Activated naive CD4-positive, alpha-beta T cell treated with anti-CD3 and anti-CD28 coated beads, Interleukin-2, amount 50 U/mL, for 16 hours (primary cell): ENCODE results near the gene TLR9.
A peak's percentile ranks its signal among the peaks of the same experiment; 100 is the strongest.

Experiments
- DNase-seq: peaks from one replicate; pipeline ENCODE4 v3.0.0-alpha.2; 2020

The TLR9 gene

DNA sequence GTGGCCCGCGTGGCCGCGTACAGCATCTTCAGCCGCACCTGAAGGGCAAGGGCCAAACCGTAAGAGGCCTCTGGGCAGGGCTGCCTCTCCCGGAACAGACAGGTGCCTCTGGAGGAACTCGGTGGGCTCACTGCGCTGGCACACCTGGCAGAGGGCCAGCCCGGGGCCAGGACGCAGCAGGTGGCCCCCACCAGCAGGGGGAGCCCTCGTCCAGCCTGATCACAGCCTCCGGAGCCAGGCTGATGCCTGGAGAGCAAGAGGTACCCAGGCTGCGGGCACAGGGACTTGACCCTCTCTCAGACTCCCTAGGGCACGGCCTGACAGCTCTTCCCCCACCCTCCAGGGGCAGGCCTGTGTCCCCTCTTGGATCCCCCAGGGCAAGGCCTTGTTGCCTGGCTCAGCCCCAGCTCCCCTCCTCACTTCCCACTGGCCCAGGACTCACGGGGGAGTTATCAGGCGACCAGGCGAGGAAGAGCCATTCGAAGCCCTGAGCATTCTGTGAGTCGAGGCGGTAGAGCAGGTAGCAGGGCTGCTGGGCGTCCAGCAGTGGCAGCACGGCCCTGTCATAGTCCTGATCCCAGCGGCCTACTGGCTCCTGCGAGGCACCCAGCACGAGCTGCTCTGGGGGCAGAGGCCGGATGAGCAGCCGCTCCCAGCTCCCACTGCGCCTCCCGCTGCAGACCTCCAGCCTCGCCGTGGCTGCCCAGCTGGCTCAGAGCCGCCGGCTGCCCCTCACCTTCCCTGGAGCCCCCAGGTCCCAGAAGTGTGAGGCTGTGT is 6.2 kb upstream of the TLR9 start:
- DNase-seq, result peak; percentile 90

DNA sequence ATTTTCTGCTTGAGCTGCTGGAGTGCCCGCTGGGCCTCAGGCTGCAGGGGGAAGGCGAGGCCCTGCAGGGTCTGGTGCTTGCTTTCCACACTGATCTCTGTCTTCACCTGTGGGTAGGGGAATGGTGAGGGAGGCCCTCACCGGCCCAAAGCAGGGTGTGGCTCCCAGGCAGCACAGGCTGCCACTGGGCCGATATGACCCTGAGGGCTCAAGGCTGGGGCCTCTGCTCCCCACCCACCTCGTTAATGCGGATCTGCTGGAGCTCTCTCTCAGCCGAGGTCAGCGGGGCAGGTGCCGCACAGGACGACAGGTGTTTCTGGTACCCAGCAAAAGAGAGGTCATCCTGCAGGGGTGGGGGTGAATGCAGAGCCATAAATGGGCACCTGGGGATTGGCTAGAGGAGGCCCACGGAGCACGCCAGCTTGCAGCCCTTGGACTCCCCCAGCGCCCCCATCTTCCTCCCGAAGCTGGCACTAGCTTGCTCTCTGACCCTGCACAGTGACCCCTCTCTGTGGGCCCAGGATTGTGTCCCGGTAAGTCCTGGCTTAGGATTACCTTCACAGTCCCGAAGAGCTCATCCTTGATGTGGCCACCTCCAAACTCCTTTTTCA is 5.5 kb upstream of the TLR9 start:
- DNase-seq, result no peak

DNA sequence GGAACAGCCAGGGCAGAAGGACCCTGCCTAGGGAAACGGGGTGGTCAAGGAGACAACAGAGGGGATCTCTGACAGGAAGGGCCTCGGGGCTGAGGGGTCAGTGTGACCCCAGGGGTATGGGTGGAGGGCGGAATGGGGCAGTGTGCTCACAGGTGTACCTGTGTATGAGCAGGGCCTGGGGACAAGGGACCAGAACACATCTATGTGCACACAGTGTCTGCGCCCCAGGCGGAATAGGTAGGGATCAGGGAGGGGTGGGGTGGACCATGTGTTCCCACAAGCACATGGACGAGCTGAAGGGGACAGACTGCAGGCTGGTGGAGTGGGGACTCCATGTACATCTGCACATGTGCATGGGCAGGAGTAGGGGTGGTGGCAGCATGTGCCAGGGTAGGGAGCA is 5.0 kb upstream of the TLR9 start:
- no peak for DNase-seq

DNA sequence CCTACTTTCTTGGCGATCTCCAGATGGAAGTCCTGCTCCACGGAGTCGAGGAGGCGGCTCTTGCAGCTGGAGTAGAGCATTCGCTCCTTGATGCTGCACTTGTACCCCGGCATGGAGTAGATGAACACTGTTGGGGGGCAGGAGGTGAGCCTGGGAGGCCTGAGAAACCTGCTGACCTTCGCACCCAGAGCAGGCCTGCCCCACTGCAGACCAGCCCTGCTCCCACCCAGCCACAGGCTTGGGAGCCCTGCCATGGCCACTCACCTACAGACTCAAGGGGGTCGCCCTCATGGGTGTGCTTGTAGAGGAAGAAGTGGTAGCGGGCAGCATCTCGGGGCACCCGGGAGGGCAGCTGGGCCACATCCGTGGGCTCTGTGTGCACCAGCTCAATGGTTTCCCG is 4.2 kb upstream of the TLR9 start:
- no peak for DNase-seq

DNA sequence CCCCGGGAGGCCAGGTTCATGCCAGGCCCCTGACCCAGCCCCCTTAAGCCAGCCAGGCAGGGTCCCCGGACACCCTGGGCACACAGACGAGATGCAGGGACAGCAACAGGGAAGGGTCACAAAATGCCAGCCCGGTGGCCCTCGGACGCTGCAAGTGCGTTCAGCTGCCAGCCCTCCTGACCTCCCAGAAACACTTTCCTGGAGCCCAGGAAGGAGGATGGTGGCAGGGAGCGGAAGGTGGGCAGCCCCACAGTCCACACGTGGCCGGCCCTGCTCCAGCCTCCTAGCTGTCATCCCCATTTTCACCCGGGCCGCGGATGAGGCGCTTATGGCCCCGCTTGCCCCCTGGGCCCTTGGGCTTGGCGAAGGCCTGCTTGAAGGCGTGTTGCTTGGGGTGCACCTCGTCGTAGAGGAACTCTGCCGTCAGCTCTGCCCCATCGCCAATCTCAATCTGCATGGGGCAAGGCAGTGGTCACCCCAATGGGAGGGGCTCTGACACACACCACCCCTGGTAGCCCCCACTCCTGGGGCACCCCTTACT is 3.4 kb upstream of the TLR9 start:
- no peak for DNase-seq

DNA sequence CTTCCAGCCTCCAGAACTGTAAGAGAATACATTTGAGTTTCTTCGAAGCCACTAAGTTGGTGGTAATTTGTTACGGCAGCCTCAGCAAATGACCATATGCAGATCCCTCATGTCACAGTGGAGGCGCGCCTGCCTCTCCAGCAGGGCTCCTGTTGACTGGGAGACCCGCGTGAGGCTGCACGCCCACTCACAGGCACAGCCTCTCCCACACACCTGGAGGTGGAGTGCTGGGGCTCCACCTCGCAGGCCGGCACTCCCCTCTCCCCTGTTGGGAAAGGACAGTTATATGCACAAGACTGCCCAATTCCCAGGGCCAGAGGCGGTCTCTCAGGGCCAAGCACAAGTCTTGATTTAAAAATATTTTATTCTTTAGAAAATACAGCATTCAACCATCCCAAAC is 2.8 kb upstream of the TLR9 start:
- no peak for DNase-seq

DNA sequence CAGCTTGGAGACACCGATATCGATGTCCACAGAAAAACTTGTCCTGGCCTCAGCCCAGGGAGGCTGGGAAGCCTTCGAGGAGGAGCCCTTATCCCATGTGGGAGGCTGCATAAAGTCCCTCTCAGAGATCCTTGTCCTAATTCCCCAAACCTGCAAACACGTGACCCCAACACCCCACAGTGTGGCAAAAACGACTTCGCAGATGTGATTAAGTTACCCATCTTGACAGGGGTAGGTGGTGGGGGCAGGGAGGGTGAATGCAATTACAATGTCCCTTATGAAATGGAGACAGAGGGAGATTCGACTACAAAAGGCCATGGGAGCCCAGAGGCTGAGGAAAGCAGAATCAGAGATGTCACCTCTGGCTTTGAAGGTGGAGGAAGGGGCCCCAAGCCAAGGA is 2.3 kb upstream of the TLR9 start:
- DNase-seq, result no peak

DNA sequence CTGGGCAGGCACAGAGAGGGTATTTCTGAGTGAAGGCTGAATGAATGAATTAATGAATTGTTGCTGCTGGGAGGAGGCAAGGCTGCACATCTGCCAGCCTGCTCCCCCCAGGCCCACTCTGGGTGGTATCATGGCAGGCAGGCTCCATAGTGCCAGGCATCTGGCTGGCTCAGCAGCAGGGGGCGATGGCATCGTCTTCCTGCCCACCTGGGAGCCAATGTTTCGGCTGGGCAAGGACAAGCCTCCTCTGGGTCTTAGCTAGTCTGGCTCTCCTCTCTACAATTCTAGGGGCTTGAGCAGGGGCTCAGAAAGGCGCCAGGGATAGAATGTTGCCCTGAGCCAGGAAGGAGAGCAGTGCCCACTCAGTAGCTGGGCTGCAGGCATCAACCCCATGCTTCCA is 1.7 kb upstream of the TLR9 start:
- DNase-seq, result no peak

DNA sequence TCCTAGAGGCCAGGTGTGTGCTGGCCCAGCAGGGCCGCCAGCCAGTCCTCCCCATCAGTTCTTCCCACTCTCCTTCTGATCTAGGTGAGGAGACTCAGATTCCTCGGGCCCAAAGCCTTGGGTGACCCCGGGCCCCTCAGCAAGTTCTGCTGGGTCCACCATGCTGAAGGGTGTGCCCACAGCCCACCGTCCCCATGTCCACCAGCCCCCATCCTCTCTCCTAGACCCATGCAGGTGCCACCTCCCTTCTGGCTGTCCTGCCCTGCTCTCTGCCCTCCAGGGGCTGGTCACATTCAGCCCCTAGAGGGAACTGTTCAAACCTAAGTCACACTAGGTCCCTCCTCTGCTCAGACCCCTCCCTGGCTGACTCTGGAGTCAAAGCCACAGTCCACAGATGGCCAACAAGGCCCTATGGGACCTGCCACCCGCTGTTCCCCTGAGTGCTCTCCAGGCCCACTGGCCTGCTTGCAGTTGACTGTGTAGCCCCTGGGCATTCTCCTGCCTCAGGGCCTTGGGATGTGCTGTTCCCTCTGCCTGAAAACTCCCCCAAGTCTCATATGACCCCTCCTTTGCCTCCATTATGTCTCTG is 878 bp upstream of the TLR9 start:
- no peak for DNase-seq

DNA sequence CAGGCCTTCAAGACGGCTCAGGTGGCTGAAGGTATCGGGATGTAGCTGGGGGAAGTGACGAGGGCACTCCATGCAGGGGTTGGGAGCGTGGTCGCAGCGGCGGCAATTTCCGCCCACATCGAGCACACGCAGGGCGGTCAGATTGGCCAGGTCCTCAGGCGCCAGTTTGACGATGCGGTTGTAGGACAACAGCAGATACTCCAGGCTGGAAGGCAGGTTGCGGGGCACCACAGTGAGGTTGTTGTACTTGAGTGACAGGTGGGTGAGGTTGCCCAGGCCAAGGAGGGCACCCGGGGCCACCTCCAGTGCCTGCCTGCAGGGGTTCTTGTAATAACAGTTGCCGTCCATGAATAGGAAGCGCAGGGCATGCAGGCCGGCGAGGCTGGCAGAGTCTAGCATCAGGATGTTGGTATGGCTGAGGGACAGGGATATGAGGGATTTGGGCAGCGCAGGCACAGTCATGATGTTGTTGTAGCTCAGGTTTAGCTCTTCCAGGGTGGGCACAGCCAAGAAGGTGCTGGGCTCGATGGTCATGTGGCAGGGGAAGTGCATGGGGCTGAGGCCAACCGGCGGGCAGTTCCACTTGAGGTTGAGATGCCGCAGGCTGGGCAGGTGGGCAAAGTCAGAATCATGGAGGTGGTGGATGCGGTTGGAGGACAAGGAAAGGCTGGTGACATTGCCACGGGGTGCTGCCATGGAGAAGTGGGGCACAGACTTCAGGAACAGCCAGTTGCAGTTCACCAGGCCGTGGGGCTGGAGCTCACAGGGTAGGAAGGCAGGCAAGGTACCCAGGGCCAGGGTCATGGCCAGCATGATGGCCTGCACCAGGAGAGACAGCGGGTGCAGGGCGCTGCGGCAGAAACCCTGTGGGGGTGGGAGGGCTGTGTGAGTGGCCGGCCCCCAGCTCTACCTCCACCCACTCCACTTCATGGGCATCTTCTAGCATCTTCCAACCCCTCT is 1.7 kb downstream of the TLR9 start:
- peak; percentile 9 for DNase-seq

DNA sequence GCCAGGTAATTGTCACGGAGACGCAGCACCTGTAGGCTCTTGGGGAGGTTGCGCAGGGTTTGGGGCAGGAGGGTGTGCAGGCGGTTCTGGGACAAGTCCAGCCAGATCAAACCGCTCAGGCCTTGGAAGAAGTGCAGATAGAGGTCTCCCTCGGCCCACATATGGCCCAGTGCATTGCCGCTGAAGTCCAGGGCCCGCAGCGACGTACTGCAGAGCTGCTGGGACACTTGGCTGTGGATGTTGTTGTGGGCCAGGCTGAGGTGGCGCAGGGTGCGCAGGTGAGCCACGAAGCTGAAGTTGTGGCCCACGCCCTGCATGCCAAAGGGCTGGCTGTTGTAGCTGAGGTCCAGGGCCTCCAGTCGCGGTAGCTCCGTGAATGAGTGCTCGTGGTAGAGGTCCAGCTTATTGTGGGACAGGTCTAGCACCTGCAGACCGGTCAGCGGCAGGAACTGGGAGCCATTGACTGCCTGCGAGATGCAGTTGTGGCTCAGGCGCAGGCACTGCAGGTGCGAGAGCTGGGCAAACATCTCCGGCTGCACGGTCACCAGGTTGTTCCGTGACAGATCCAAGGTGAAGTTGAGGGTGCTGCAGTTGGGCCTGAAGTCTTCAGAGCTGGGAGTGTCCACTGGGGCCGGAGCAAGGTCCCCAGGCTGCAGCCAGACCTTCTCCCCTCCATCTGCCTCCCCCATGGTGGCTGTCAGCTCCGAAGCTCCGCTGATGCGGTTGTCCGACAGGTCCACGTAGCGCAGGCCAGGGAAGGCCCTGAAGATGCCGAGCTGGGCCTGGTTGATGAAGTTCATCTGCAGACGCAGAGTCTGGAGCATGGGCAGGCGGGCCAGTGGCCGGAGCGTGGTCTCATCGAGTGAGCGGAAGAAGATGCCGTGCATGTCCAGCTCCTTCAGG is 2.9 kb downstream of the TLR9 start:
- peak; percentile 7 for DNase-seq

DNA sequence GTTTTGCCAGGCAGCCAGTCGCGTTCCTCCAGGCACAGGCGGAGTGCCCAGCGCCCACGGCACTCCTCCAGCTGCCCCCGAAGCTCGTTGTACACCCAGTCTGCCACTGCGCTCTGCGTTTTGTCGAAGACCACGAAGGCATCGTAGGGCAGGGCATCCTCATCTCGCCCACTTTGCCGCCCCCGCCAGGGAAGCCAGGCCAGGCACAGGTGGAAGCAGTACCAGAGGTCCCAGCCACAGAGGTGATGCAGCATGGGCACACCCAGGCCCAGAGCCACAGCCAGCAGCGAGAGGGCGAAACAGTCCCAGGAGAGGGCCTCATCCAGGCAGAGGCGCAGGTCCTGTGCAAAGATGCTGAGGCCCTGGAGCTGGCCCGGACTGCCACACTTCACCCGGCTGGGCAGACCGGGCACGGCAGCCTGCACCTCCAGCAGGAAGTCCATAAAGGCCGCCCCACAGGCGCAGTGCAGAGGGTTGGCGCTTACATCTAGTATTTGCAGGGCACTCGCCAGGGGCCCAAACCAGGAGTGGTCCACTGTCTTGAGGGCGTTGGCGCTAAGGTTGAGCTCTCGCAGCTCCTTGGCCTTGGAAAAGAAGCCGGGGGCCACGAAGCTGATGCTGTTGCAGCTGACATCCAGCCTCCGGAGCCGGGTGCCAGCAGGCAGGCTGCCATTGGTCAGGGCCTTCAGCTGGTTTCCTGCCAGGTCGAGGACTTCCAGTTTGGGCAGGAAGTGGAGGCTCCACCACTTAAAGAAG is 3.7 kb downstream of the TLR9 start:
- DNase-seq, result peak; percentile 58

DNA sequence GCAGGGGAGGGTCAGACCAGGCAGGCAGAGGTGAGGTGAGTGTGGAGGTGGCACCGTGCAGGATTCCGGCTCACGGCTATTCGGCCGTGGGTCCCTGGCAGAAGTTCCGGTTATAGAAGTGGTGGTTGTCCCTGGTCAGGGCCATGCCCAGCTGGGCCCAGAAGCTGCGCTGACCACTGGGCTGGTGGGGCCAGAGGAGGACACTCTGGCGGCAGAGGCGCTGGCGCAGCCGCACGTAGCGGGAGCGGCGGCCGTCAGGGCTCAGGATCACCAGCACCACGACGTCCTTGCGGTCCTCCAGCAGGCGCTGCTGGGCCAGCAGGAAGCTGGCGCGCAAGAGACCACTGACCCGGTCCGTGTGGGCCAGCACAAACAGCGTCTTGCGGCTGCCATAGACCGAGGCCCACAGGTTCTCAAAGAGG is 4.3 kb downstream of the TLR9 start:
- DNase-seq, result no peak

DNA sequence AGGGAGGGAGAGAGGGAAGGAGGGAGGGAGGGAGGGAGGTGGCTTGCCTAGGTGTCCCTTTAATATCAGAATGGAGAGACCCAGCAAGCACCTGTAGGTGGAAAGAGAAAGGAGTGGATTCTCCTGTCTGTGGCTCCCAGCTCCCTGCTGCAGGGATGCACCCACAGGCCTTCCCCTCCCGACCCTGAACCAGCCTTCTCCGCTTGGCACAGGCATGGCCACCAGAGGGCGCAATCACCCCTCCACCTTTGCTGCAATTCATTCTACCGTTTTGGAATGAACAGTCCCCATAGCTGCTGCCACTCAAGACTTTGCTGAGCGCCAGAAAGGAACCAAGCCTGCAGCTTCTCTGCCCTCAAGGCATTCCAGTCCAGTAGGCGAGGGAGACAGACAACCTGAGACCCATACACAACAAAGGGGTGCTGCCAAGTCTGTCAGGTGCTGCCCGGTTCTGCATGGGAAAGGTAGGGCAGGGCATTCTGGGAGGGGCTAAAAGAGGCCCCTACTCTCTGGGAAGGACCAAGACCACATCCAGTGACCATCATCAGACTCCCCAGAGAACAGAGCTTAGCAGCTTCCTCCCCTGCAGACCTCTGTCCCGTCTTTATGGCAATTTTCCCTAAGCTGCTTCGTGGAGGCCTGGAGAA is 4.9 kb downstream of the TLR9 start:
- DNase-seq, result peak; percentile 88

DNA sequence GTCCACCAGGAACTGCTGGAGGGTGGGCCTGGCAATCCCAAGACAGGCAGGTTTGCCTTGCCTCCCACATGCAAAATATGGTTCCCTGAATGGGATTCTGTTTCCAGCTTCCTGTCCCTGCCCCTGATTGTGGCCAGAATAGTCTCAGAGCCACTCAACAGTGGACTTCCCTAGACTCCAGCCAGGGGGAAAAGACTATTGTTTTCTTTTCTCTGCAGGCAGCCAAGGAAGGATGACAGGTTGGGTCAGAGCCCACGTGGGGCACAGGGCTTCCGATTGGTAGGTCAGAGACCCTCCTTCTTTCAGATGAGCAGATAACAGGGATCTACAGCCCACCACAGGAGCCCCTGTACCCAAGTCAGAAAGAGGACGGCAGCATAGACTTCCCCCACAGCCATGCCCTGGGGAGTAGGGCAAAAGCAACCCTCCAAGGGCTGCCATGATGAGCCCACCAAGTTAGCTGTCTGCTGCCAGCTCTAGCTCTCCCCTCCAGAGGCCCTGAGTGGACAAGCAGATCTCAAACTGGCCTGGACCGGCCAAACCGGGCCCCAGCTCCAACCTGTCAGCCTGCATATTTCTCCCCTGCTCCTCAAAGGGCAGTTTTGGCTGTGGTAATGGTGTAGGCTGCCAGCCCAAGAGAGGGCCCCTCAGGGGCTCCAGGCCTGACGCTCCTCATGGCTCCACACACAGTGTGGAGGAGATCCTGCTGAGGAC is 6.4 kb downstream of the TLR9 start:
- DNase-seq, result no peak

DNA sequence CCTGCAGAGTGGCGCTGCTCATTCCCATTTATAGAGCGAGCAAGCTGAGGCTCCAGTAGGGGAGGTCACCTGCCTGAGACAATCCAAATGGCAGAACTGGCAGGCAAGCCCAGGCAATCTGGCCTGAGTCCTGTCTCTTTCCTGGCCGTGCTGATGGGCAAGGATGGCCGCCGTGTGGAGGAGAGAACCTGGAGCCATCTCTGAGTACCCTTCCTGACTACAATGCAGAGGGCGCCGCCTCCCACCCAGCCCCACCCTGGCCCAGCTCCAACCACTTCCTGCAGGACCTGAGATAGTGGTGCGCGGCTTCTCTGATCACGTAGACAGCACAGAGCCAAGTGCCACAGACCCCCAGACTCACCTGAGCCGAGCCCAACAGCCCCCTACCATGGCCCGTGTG is 7.0 kb downstream of the TLR9 start:
- DNase-seq, result no peak

DNA sequence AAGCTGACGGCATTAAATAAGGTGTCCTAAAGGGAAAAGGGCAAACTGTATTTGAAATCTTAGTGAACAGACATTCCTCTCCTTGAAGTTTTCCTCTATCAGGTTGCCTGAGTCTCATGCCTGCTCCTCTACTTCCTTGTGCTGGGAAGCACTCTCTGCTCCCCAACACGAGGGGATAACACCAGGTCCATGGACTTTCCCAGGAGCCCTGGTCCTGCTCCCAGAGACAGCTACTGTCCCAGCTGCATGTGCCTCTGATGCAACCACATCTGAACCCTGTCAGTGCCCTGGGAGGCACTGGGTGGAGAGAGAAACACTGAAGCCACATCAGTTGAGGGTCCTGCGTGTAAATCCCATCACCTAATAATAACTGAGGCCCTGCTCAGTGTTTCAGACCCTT is 7.4 kb downstream of the TLR9 start:
- no peak for DNase-seq

DNA sequence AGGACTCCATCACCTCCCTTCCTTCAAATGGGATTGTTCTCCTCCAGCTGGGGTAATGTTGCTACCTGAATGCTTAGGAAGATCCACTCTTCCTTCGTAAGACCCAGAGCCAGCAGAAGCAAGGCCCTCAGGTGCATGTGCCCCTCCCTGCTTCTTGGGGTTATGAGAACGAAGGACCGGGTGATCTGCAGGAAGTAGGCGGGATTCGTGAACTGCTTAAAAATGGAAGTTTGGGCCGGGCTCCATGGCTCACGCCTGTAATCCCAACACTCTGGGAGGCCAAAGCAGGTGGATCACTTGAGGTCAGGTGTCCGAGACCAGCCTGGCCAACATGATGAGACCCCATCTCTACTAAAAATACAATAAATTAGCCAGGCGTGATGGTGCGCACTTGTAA is 8.0 kb downstream of the TLR9 start:
- DNase-seq, result no peak

DNA sequence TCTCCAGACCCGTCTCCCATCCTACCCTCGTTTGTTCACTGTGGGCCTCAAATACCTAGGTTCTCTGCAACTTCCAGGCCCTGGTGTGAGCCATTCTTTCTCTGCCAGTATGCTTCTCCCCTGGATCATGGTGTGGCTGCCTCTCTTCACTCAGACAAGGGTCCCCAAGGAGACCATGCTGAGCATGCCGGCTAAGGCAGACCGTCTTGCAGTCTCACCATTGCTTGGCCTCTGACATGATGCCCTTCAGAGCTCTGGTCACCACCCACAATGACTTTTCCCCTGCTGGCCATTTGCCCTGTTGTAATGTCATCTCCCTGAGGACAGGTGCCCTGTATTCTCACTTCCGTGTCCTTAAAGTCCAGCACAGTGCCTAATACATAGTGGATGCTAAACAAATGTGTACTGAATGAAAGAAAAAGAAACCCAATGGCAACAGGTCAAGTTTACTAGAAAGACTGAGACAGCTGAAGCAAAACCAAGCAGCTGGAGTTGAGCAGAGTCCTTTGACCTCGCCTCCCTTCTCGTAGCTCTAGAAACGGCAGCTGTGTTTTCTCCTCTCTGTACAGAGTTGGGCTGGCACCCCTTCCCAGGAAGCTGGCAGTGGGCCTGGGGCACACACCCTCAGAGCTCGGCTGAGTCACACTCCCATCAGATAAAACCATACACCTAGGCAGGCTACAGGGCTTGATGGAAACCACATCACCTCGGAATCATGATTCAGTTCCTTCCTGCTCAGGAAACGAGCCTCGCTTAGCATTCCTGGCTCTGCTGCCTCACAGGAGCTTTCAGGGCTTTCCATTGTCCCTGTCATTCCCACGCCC is 8.6 kb downstream of the TLR9 start:
- peak; percentile 38 for DNase-seq
